ENCODE data around the gene OR52D1. TPM values are rescaled to one million over a fixed set of nuclear protein-coding genes. Genes with fewer than 3 reads are reported as not detected.

OR52D1 gene
- total RNA-seq, 1 experiment from 2014 or later = not detected

DNA sequence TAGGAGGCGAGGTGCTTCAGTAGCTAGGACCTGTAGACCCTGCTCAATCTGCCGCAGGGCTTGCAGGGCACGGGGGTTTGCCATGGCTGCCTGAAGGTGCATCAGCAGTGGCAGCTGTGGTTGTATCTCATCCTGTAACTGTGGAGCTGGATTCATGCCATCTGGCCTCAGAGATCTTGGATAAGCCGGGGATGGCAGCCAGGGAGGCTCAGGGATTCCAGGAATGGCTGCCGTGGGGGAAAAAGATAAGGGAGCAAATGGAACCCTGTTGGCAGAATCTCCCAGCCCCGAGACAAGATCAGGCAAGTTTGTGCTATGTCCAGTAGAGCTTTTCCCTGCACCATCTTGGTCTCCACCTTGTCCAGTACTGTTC is 19.4 kb downstream of the OR52D1 start:
- no peaks in the 10 kb centered on the region for H3K27me3 ChIP-seq (replicated peaks; ENCODE audit: control insufficient read depth, insufficient read depth, low read length)
- CTCF ChIA-PET = no interaction called here
- H3K4me3 ChIP-seq (ENCODE audit: low read depth, low read length) = no peak overlapping the region
- BruUV-seq (replicated peaks) = no TSS peak
- intact Hi-C loops (cut with micrococcal nuclease; ENCODE audit: unreplicated experiment) = no loop called here
- TF ChIP-seq, protein P1, sequence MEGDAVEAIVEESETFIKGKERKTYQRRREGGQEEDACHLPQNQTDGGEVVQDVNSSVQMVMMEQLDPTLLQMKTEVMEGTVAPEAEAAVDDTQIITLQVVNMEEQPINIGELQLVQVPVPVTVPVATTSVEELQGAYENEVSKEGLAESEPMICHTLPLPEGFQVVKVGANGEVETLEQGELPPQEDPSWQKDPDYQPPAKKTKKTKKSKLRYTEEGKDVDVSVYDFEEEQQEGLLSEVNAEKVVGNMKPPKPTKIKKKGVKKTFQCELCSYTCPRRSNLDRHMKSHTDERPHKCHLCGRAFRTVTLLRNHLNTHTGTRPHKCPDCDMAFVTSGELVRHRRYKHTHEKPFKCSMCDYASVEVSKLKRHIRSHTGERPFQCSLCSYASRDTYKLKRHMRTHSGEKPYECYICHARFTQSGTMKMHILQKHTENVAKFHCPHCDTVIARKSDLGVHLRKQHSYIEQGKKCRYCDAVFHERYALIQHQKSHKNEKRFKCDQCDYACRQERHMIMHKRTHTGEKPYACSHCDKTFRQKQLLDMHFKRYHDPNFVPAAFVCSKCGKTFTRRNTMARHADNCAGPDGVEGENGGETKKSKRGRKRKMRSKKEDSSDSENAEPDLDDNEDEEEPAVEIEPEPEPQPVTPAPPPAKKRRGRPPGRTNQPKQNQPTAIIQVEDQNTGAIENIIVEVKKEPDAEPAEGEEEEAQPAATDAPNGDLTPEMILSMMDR (IDR thresholded peaks at IDR 0.05; ENCODE audit: insufficient read depth in 1 of 2, low read depth in 1 of 2, low read length in 1 of 2, severe bottlenecking in 1 of 2, unreplicated experiment in 1 of 2) = no peak
- POLR2A ChIA-PET = no interaction called here
- no peak for DNase-seq
- H3K9me3 Mint-ChIP-seq (ENCODE audit: unreplicated experiment) = no peaks in the 10 kb centered on the region
- H3K4me3 Mint-ChIP-seq (ENCODE audit: unreplicated experiment) = no peak overlapping the region
- H3K36me3 ChIP-seq (ENCODE audit: control insufficient read depth, insufficient read depth, low read length) = no peaks in the 10 kb centered on the region
- no peaks in the 10 kb centered on the region for H3K36me3 Mint-ChIP-seq (ENCODE audit: insufficient read depth, unreplicated experiment)
- H3K27ac Mint-ChIP-seq (ENCODE audit: unreplicated experiment) = no peak overlapping the region
- no peaks in the 10 kb centered on the region for H3K4me1 ChIP-seq
- no peaks in the 10 kb centered on the region for H3K4me1 Mint-ChIP-seq (ENCODE audit: low read depth, unreplicated experiment)
- peaks cover 14% of the 10 kb centered on the region for H3K27me3 Mint-ChIP-seq (ENCODE audit: insufficient read depth, unreplicated experiment)
- no peaks in the 10 kb centered on the region; the same call in 1 of the 2 replicates for H3K9me3 ChIP-seq

DNA sequence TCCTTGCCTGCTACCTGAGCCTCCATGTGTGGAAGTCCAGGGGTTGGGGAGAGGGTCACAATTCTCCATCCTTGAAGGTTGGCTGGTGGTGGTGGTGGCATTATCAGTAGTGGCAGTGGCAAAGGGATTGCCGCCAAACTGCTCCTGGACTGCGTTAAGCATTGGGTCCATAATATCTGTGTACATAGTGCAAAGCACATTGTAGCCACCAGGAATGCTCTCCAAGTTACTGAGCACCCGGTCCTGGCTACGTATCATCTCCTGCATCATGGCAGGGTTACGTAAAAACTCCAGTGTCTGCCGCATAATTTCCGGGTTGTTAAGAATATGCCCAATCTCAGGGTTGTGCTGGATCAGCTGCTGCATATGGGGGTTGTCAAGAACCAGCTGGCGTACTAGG is 20.1 kb downstream of the OR52D1 start:
- no peak overlapping the region for H3K4me3 ChIP-seq (ENCODE audit: low read depth, low read length)
- no peak for DNase-seq
- Mint-ChIP-seq H3K9me3 (ENCODE audit: unreplicated experiment) (no peaks in the 10 kb centered on the region), H3K36me3 (ENCODE audit: insufficient read depth, unreplicated experiment) (no peaks in the 10 kb centered on the region), H3K4me3 (ENCODE audit: unreplicated experiment) (no peak overlapping the region), H3K27ac (ENCODE audit: unreplicated experiment) (no peak overlapping the region), H3K4me1 (ENCODE audit: low read depth, unreplicated experiment) (no peaks in the 10 kb centered on the region), H3K27me3 (ENCODE audit: insufficient read depth, unreplicated experiment) (peaks cover 18% of the 10 kb centered on the region)
- intact Hi-C loops (cut with micrococcal nuclease; ENCODE audit: unreplicated experiment) = no loop called here
- TF ChIP-seq, protein P1 (IDR thresholded peaks at IDR 0.05; ENCODE audit: insufficient read depth in 1 of 2, low read depth in 1 of 2, low read length in 1 of 2, severe bottlenecking in 1 of 2, unreplicated experiment in 1 of 2) = no peak
- BruUV-seq (replicated peaks) = no TSS peak
- ChIA-PET CTCF (no interaction called here), POLR2A (no interaction called here)
- H3K27me3 ChIP-seq (replicated peaks; ENCODE audit: control insufficient read depth, insufficient read depth, low read length) = no peaks in the 10 kb centered on the region
- no peaks in the 10 kb centered on the region for H3K4me1 ChIP-seq
- H3K36me3 ChIP-seq (ENCODE audit: control insufficient read depth, insufficient read depth, low read length) = no peaks in the 10 kb centered on the region
- H3K9me3 ChIP-seq = no peaks in the 10 kb centered on the region; the same call in 1 of the 2 replicates

DNA sequence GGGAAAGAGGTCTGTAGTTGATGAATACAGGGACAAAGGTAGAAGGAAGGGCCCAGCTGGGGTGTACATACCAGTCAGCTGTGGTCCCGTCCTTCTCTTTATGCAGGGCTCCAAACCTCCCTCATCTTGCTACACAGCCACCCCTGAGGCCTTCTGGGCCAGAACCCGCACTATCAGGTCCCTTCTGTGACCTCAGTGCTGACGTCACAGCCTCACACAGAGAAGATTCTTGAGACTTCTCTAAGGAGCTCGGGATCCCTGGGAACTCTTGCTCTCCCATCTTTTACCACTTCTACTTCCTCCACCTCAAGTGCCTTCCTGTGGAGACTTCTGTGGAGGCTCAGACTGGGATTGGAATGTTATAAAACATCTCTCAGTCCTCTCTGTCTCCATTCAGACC is 21.3 kb downstream of the OR52D1 start, which contains the start of gene UBQLN3:
TSS of gene UBQLN3 (minus strand) at position 155 of the 400 bp plus-strand sequence. CDS start 399 bp downstream, outside the sequence.
- CTCF ChIA-PET = no interaction called here
- no peak within 1 kb of the TSS for H3K27ac Mint-ChIP-seq (ENCODE audit: unreplicated experiment)
- TF ChIP-seq, protein P1 (IDR thresholded peaks at IDR 0.05; ENCODE audit: insufficient read depth in 1 of 2, low read depth in 1 of 2, low read length in 1 of 2, severe bottlenecking in 1 of 2, unreplicated experiment in 1 of 2) = no peak

More for the DNA sequence above, 21.3 kb downstream of the OR52D1 start, which contains the start of gene UBQLN3:
- Histone ChIP-seq H3K4me3 (ENCODE audit: low read depth, low read length) (no peak within 1 kb of the TSS), H3K36me3 (ENCODE audit: control insufficient read depth, insufficient read depth, low read length) (no peaks in the 10 kb centered on the region), H3K27me3 (replicated peaks; ENCODE audit: control insufficient read depth, insufficient read depth, low read length) (no peaks in the 10 kb centered on the region), H3K4me1 (no peaks in the 10 kb centered on the region), H3K9me3 (no peaks in the 10 kb centered on the region; the same call in 1 of the 2 replicates)
- no peaks in the 10 kb centered on the region for H3K36me3 Mint-ChIP-seq (ENCODE audit: insufficient read depth, unreplicated experiment)
- H3K4me1 Mint-ChIP-seq (ENCODE audit: low read depth, unreplicated experiment) = no peaks in the 10 kb centered on the region
- intact Hi-C loops (cut with micrococcal nuclease; ENCODE audit: unreplicated experiment) = no loop called here
- no peaks in the 10 kb centered on the region for H3K9me3 Mint-ChIP-seq (ENCODE audit: unreplicated experiment)
- BruUV-seq (replicated peaks) = no TSS peak
- no peak for DNase-seq
- POLR2A ChIA-PET = no interaction called here
- no peak within 1 kb of the TSS for H3K4me3 Mint-ChIP-seq (ENCODE audit: unreplicated experiment)
- H3K27me3 Mint-ChIP-seq (ENCODE audit: insufficient read depth, unreplicated experiment) = peaks cover 18% of the 10 kb centered on the region
